Transverse colon (tissue), 4 donors: ENCODE data around the gene GAS7. TPM values are rescaled to one million over a fixed set of nuclear protein-coding genes. Genes with fewer than 3 reads are reported as not detected.

Experiments used
- DNase-seq: peaks from one replicate; pipeline ENCODE4 v3.0.0-alpha.2; 2019
- H3K27ac ChIP-seq, 4 donors: fragments of 200-600 bp; sonication (generic); 2 replicates each; pipeline ENCODE4 v1.5.1; 2016 to 2018; ENCODE audit warnings: inconsistent platforms in 4 of 4
- H3K27me3 ChIP-seq: fragments of 200-600 bp; sonication (generic); 2 replicates; pipeline ENCODE4 v1.5.1; 2017; ENCODE audit warnings: inconsistent platforms
- H3K36me3 ChIP-seq, 4 donors: fragments of 200-600 bp; sonication (generic); 2 replicates each; pipeline ENCODE4 v1.5.1; 2017 to 2019; ENCODE audit warnings: inconsistent platforms in 4 of 4
- H3K4me1 ChIP-seq, 4 donors: fragments of 200-600 bp; sonication (generic); 2 replicates each; pipeline ENCODE4 v1.5.1; 2017 to 2020; ENCODE audit warnings: inconsistent platforms in 4 of 4
- H3K4me3 ChIP-seq, 4 donors: fragments of 200-600 bp; sonication (generic); 1 replicate in 1 of 4; 2 replicates in 3 of 4; pipeline versions ENCODE4 v1.5.1 to v1.6.1; 2017 to 2019; ENCODE audit warnings: inconsistent platforms in 4 of 4
- H3K9me3 ChIP-seq, 2 donors: fragments of 200-600 bp; sonication (generic); 2 replicates each; pipeline ENCODE4 v1.5.1; 2017 to 2019; ENCODE audit warnings: inconsistent platforms in 2 of 2
- CTCF ChIP-seq, 5 experiments: fragments of 200-600 bp in 3 of 5; fragments of 450-650 bp in 2 of 5; sonication (generic) in 3 of 5; IDR thresholded peaks; 1 replicate in 2 of 5; 2 replicates in 3 of 5; pipeline ENCODE4 v1.5.1; 2016 to 2017; ENCODE audit warnings: antibody characterized with exemption in 5 of 5, inconsistent platforms in 3 of 5, mild to moderate bottlenecking in 2 of 5, moderate library complexity in 1 of 5
- EP300 ChIP-seq: sonication (generic); formaldehyde crosslinking; IDR thresholded peaks from one replicate; pipeline ENCODE4 v1.6.1; 2017; ENCODE audit warnings: antibody characterized with exemption, low read depth
- POLR2A ChIP-seq: fragments of 450-650 bp; IDR thresholded peaks from one replicate; pipeline ENCODE4 v1.6.1; 2016; ENCODE audit warnings: antibody characterized with exemption, mild to moderate bottlenecking, moderate library complexity
- POLR2AphosphoS5 ChIP-seq, 3 donors: sonication (generic); formaldehyde crosslinking; IDR thresholded peaks; one replicate each; pipeline ENCODE4 v1.6.1; 2016; ENCODE audit warnings: antibody characterized with exemption in 3 of 3
- WGBS, 2 donors: methylation state at CpG; one replicate each; pipeline ENCODE4 v1.1.5; 2018; ENCODE audit warnings: low coverage in 1 of 2; 5-methylcytosine and 5-hydroxymethylcytosine counted together
- in situ Hi-C, 4 donors: fragments of 200-750 bp; cut with MboI; loops; one replicate each; pipeline versions ENCODE4 v1.15.0 to v1.15.1; 2017; ENCODE audit warnings: low sequenced_read_pairs in 3 of 4, low pct_ligation_motif_present in 1 of 4, low pct_unique_long_range_greater_than_20kb in 1 of 4
- intact Hi-C: fragments of 100-400 bp; cut with DNase I; formaldehyde crosslinking; loops from one replicate; pipeline ENCODE4 v1.15.1; 2023; ENCODE audit warnings: low total_unique reads
- total RNA-seq, 4 donors: library from RNA; depleted of rRNA; stranded (reverse); fragments of >200 nt; gene quantifications; one replicate each; pipeline ENCODE4 v1.1.0, GENCODE V29; 2016

Gene GAS7
- total RNA-seq, 4 donors from 2014 or later: 9.2 to 59.1 (median 15.2) TPM

- TF ChIP-seq EP300 (no peak), POLR2A (no peak), POLR2AphosphoS5 (IDR thresholded peaks at IDR 0.05) (no peak), CTCF (IDR thresholded peaks at IDR 0.05) (no peak)
- no peak for DNase-seq
- Histone ChIP-seq H3K9me3 (no peaks in the 10 kb centered on the region), H3K36me3 (no peaks in the 10 kb centered on the region), H3K4me1 (peaks cover 6 to 41% (median 19%) of the 10 kb centered on the region in 4 donors), H3K27ac (peak overlapping the region; percentile 2 to 35 (median 22)), H3K27me3 (no peaks in the 10 kb centered on the region), H3K4me3 (no peak overlapping the region)
- intact Hi-C loops: no loop called here
- in situ Hi-C loops: no loop called here
- WGBS, 2 donors: 75 to 100% methylated on average over 1 to 5 of the region's 5 CpGs
Measured at GRCh38 chr17:10118788-10119130, 79.6 kb downstream of the GAS7 start.

- no peak for TF ChIP-seq POLR2A
- no peak for TF ChIP-seq CTCF (IDR thresholded peaks at IDR 0.05)
- TF ChIP-seq POLR2AphosphoS5 (IDR thresholded peaks at IDR 0.05): no peak
- TF ChIP-seq EP300: no peak
- peak; percentile 18 for DNase-seq
- H3K9me3 ChIP-seq: no peaks in the 10 kb centered on the region
- H3K4me1 ChIP-seq: peaks cover 6 to 45% (median 19%) of the 10 kb centered on the region in 4 donors
- H3K4me3 ChIP-seq: no peak overlapping the region
- peak overlapping the region in 3 of 4 donors; percentile 8 to 12 (median 8) for H3K27ac ChIP-seq
- WGBS, 2 donors: 71 to 92% methylated on average over 3 to 7 of the region's 7 CpGs
- in situ Hi-C loops: no loop called here
- intact Hi-C loops: no loop called here
- H3K27me3 ChIP-seq: no peaks in the 10 kb centered on the region
- H3K36me3 ChIP-seq: no peaks in the 10 kb centered on the region
Measured at GRCh38 chr17:10117581-10118001, 80.8 kb downstream of the GAS7 start.

GRCh38 chr17:10116753-10117420 is 81.5 kb downstream of the GAS7 start:
- no peak for DNase-seq
- TF ChIP-seq CTCF (IDR thresholded peaks at IDR 0.05) (no peak), POLR2AphosphoS5 (IDR thresholded peaks at IDR 0.05) (no peak), EP300 (no peak), POLR2A (no peak)
- Histone ChIP-seq H3K9me3 (no peaks in the 10 kb centered on the region), H3K4me1 (peaks cover 6 to 43% (median 19%) of the 10 kb centered on the region in 4 donors), H3K27ac (peak overlapping the region in 3 of 4 donors; percentile 8 to 15 (median 12)), H3K4me3 (no peak overlapping the region), H3K27me3 (no peaks in the 10 kb centered on the region), H3K36me3 (no peaks in the 10 kb centered on the region)
- intact Hi-C loops: no loop called here
- WGBS, 2 donors: 70 to 75% methylated on average over 4 to 5 of the region's 5 CpGs
- in situ Hi-C loops: no loop called here

- Histone ChIP-seq H3K4me1 (peaks cover 6 to 41% (median 19%) of the 10 kb centered on the region in 4 donors), H3K27me3 (no peaks in the 10 kb centered on the region), H3K36me3 (no peaks in the 10 kb centered on the region), H3K27ac (peak overlapping the region; percentile 10 to 87 (median 75)), H3K9me3 (no peaks in the 10 kb centered on the region), H3K4me3 (no peak overlapping the region)
- no peak for DNase-seq
- in situ Hi-C loops (no loop called here), intact Hi-C loops (no loop called here)
- TF ChIP-seq CTCF (IDR thresholded peaks at IDR 0.05) (no peak), POLR2AphosphoS5 (IDR thresholded peaks at IDR 0.05) (no peak), EP300 (no peak), POLR2A (no peak)
- 89% methylated on average over 5 of the region's 5 CpGs; no CpG with 5 or more reads in 1 of the 2 donors for WGBS, 2 donors
Measured at GRCh38 chr17:10116267-10116666, 82.1 kb downstream of the GAS7 start.
